CD8-positive, alpha-beta memory T cell (primary cell): Measurements from ENCODE around the gene NEURL4. TPM values are rescaled to one million over a fixed set of nuclear protein-coding genes. Genes with fewer than 3 reads are reported as not detected.

Experiments used
- CTCF ChIA-PET: fragments of 350-600 bp; sonication (Branson Sonifier 250); formaldehyde crosslinking; loops from one replicate; lab custom pipeline; 2021; ENCODE audit warnings: antibody characterized with exemption; lab: Charles Lee
- POLR2A ChIA-PET: fragments of 350-600 bp; sonication (Branson Sonifier 250); formaldehyde crosslinking; loops from one replicate; lab custom pipeline; 2021; ENCODE audit warnings: antibody characterized with exemption; lab: Charles Lee
- DNase-seq, 5 donors: peaks; one replicate each; pipeline versions ENCODE4 v3.0.0 to v3.0.0-alpha.2; 2020 to 2022; ENCODE audit warnings: mixed read lengths in 1 of 5
- H3K27ac ChIP-seq: one replicate; pipeline ENCODE4 v1.7.0; 2013; ENCODE audit warnings: low read depth, mild to moderate bottlenecking, low read length, moderate library complexity
- H3K27me3 ChIP-seq: 2 replicates; pipeline ENCODE4 v1.7.0; 2013; ENCODE audit warnings: low read length, mild to moderate bottlenecking; ENCODE audit not compliant: insufficient read depth, poor library complexity, severe bottlenecking
- H3K36me3 ChIP-seq: 2 replicates; pipeline ENCODE4 v1.7.0; 2013; ENCODE audit warnings: mild to moderate bottlenecking, low read length, moderate library complexity; ENCODE audit not compliant: insufficient read depth
- H3K4me1 ChIP-seq: 2 replicates; pipeline ENCODE4 v1.7.0; 2013; ENCODE audit warnings: mild to moderate bottlenecking, low read length, moderate library complexity; ENCODE audit not compliant: insufficient read depth
- H3K4me3 ChIP-seq: 2 replicates; pipeline ENCODE4 v1.7.0; 2013; ENCODE audit warnings: mild to moderate bottlenecking, low read length
- H3K9me3 ChIP-seq: 2 replicates; pipeline ENCODE4 v1.7.0; 2013; ENCODE audit warnings: mild to moderate bottlenecking, low read length
- H3K27ac Mint-ChIP-seq, 8 donors: one replicate each; pipeline ENCODE4 v1.8.0; 2020 to 2021; ENCODE audit warnings: mixed read lengths in 8 of 8, mild to moderate bottlenecking in 6 of 8, inconsistent platforms in 3 of 8, moderate library complexity in 3 of 8
- H3K27me3 Mint-ChIP-seq, 2 donors: one replicate each; pipeline ENCODE4 v1.8.0; 2020 to 2021; ENCODE audit warnings: mixed read lengths in 2 of 2, mild to moderate bottlenecking in 1 of 2, moderate library complexity in 1 of 2
- H3K36me3 Mint-ChIP-seq, 3 donors: one replicate each; pipeline ENCODE4 v1.8.0; 2020 to 2021; ENCODE audit warnings: mixed read lengths in 3 of 3, inconsistent platforms in 1 of 3, mild to moderate bottlenecking in 1 of 3
- H3K4me1 Mint-ChIP-seq, 3 donors: one replicate each; pipeline ENCODE4 v1.8.0; 2020 to 2021; ENCODE audit warnings: mixed read lengths in 3 of 3, inconsistent platforms in 1 of 3, mild to moderate bottlenecking in 1 of 3
- H3K4me3 Mint-ChIP-seq, 7 donors: one replicate each; pipeline ENCODE4 v1.8.0; 2020 to 2021; ENCODE audit warnings: mixed read lengths in 7 of 7, mild to moderate bottlenecking in 6 of 7, moderate library complexity in 4 of 7, inconsistent platforms in 2 of 7
- H3K9me3 Mint-ChIP-seq, 5 donors: one replicate each; pipeline ENCODE4 v1.8.0; 2020 to 2022; ENCODE audit warnings: mixed read lengths in 5 of 5, mild to moderate bottlenecking in 3 of 5, moderate library complexity in 2 of 5, inconsistent platforms in 1 of 5
- polyA plus RNA-seq: library from polyadenylated mRNA; unstranded; fragments of 300-500 nt; fragmentation: Illumina TruSeq; gene quantifications from one replicate; pipeline ENCODE4 v1.2.3, GENCODE V29; 2021
- total RNA-seq, 2 experiments: library from RNA; stranded (reverse); gene quantifications; one replicate each; pipeline ENCODE4 v1.2.3, GENCODE V29; 2021

The NEURL4 gene
- total and polyA plus RNA-seq, 3 experiments from 2014 or later = 2.7 to 60.7 (median 60.1) TPM

DNA sequence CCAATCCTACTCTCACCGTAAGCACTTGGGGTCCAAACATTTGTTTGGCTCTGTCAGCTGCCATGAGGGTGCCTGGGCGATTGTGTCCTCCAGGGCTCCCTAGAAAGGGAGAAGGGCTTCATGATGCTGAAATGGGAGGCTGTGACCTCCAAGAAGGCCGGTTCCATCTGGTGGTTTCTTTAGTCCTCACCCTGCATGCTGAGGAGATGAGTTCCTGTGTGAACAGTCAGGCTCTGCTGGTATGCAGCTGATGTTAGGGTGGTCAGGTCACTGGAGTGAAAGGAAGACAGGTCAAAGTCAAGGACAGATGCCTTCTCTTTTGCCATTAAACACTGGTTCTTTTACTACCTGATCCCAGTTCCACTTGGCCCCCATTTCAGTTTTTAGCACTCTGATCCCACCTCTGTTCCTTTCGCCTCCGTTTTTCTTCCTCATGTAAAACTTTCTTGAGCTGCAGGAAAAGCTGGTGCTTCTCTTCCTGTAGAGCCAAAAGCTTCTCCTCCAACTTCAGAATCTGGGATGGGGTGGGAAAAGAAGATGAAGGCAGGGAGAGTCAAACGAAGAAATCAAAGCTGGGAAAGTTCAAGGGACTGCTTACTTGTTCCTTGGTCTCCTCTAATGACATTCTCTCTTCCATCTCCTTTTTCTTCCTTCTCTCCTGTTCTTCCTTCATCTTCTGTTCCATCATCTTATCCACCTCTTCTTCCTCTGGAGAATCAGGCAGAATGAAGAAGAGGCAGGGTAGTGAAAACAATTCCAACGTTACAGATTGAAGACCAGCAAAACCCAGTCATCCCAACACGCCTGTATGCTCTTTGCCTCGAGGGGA lies 15.0 kb downstream of the NEURL4 start:
- H3K27ac ChIP-seq = peak overlapping the region; percentile 76
- H3K27me3 ChIP-seq = no peaks in the 10 kb centered on the region
- peaks cover 46% of the 10 kb centered on the region for H3K36me3 ChIP-seq
- peaks cover 0 to 8% of the 10 kb centered on the region in 2 donors for H3K27me3 Mint-ChIP-seq
- peak overlapping the region; percentile 87 to 95 (median 92) for H3K27ac Mint-ChIP-seq
- H3K36me3 Mint-ChIP-seq = peaks cover 13 to 90% (median 20%) of the 10 kb centered on the region in 3 donors
- ChIA-PET POLR2A (interaction anchor here (0.6 to 3.8 kb wide), 6 partner anchors 15 to 121 kb away, joined by 3 to 17 read pairs (median 4); partner anchors contain the start of genes ACAP1, NEURL4 and TMEM102), CTCF (interaction anchor here (0.7 to 1.9 kb wide), 8 partner anchors 10 to 268 kb away, joined by 3 to 8 read pairs (median 4); partner anchors contain the start of gene NEURL4)
- no peaks in the 10 kb centered on the region for H3K9me3 Mint-ChIP-seq
- DNase-seq = no peak
- peaks cover 57% of the 10 kb centered on the region for H3K4me1 ChIP-seq
- peak overlapping the region; percentile 75 to 93 (median 79) for H3K4me3 Mint-ChIP-seq
- peaks cover 52 to 66% (median 57%) of the 10 kb centered on the region in 3 donors for H3K4me1 Mint-ChIP-seq
- no peaks in the 10 kb centered on the region for H3K9me3 ChIP-seq
- peak overlapping the region; percentile 66 for H3K4me3 ChIP-seq

DNA sequence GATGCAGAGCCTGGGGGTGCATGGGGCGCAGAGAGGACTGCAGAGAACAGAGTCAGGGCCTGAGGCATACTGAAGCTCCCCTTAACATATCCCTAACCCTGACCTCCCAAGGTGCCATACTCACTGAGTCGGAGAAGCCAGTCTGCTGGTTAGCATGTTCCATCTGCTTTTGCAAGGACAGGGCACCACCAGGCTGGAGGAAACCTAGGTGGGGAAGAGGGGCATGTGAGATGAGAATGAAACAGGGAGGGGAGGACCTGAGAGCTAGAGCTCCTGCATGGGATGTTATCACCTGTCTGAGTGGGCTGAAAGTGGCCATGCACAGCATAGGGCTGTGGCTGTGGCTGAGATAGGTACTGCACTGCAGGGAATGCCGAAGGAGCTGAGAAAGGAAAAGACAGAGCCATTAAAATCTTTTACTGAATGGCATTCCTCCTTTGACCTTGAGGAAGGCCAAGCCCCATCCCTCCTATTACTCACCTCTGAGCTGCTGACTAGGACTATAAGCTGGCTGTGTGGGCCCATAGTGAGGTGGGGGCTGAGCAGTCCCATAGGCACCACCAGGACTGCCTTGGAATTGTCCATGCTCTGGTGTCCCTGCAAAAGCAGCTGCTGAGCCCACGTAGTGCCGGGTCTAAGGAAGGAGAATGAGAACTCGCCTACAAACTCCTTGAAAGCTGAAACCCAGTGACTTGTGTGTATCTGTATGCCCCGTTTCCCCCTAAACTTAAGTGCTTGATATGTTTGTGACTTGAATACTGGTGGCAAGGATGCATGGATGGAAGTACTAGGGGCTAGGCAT lies 15.8 kb downstream of the NEURL4 start:
- peak in 1 of 5 donors; percentile 19 for DNase-seq
- Mint-ChIP-seq H3K4me1 (peaks cover 58 to 72% (median 64%) of the 10 kb centered on the region in 3 donors), H3K4me3 (peak overlapping the region; percentile 72 to 93 (median 79)), H3K27ac (peak overlapping the region; percentile 87 to 95 (median 92)), H3K9me3 (no peaks in the 10 kb centered on the region), H3K36me3 (peaks cover 13 to 90% (median 20%) of the 10 kb centered on the region in 3 donors), H3K27me3 (peaks cover 0 to 13% of the 10 kb centered on the region in 2 donors)
- H3K27me3 ChIP-seq = no peaks in the 10 kb centered on the region
- H3K9me3 ChIP-seq = no peaks in the 10 kb centered on the region
- CTCF ChIA-PET = interaction anchor here (1.2 to 1.9 kb wide), 7 partner anchors 11 to 202 kb away, joined by 3 to 8 read pairs (median 3); partner anchors contain the start of gene NEURL4
- H3K4me3 ChIP-seq = no peak overlapping the region
- POLR2A ChIA-PET = interaction anchor here (0.6 to 3.8 kb wide), 4 partner anchors 16 to 122 kb away, joined by 3 to 17 read pairs (median 4); partner anchors contain the start of genes ACAP1, NEURL4 and TMEM102
- peaks cover 58% of the 10 kb centered on the region for H3K4me1 ChIP-seq
- peaks cover 46% of the 10 kb centered on the region for H3K36me3 ChIP-seq
- H3K27ac ChIP-seq = no peak overlapping the region

DNA sequence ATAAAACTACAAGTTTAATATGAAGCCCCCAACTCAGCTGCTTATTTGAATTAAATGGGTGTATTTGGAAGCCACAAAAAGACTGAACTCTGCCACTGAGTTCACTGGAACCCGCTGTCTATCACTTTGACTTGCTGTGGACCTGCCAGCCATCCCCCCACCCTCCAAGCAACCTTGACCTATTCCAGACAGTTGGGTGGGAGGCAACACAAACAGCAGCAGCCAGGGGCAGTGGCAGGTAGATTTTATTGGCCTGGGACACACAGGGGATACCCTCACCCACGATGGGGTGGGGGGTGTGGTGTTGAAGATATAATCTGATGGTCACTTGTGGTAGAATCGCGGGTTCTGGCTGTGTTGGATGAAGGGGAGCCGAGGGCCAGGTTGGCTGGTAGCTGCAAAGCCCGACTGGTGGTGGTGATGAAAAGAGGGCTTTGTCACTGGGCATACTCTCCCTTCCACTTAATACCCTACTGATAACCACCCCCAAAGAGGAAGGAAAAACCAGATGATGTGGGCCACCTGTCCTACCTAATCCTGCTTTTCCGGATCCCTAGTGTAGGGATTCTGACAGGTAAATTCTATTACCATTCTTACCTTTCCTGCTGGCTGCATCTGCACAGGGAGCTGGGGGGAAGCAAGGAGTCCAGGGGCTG lies 16.6 kb downstream of the NEURL4 start:
- Histone ChIP-seq H3K9me3 (no peaks in the 10 kb centered on the region), H3K4me3 (no peak overlapping the region), H3K27ac (no peak overlapping the region), H3K27me3 (no peaks in the 10 kb centered on the region), H3K36me3 (peaks cover 46% of the 10 kb centered on the region), H3K4me1 (peaks cover 58% of the 10 kb centered on the region)
- ChIA-PET CTCF (interaction anchor here (1.0 to 1.9 kb wide), 4 partner anchors 12 to 124 kb away, joined by 3 to 8 read pairs (median 4); partner anchors contain the start of gene SLC2A4), POLR2A (interaction anchor here (1.3 to 1.5 kb wide), 2 partner anchors 18 to 123 kb away, joined by 3 to 4 read pairs; partner anchors contain the start of gene TMEM102)
- Mint-ChIP-seq H3K27me3 (peaks cover 0 to 13% of the 10 kb centered on the region in 2 donors), H3K4me1 (peaks cover 58 to 72% (median 64%) of the 10 kb centered on the region in 3 donors), H3K27ac (peak overlapping the region in 7 of 8 donors; percentile 72 to 93 (median 92)), H3K36me3 (peaks cover 13 to 84% (median 16%) of the 10 kb centered on the region in 3 donors), H3K4me3 (peak overlapping the region in 6 of 7 donors; percentile 72 to 93 (median 80)), H3K9me3 (no peaks in the 10 kb centered on the region)
- DNase-seq = no peak

DNA sequence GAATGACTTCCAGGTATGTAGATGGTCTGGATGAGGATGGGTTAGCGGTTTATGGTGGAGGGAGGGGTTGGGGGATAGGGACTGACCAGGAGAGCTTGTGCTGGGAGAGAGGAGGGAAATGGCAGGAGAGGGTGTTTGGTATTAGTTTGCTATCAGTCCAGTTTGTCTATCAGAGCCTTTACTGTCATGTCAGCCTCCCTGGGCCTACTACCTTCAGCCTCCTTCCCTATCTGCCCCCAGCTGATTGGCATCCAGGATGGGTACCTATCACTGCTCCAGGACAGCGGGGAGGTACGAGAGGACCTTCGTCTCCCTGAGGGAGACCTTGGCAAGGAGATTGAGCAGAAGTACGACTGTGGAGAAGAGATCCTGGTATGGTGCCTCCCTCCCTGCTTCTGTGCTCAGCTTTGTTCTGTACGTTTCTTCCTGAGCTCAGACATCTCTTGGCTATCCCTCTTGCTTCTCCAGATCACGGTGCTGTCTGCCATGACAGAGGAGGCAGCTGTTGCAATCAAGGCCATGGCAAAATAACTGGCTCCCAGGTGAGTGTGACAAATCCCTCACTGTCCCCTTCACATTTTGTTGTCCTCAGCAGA lies 17.9 kb downstream of the NEURL4 start:
- ChIA-PET CTCF (interaction anchor here (1.0 kb wide), 1 partner anchor 30 kb away, joined by 3 read pairs; the partner anchor contains the start of gene SLC2A4), POLR2A (interaction anchor here (0.7 to 1.5 kb wide), 2 partner anchors 19 to 35 kb away, joined by 4 to 5 read pairs; no protein-coding TSS in a partner anchor)
- Histone ChIP-seq H3K4me1 (peaks cover 62% of the 10 kb centered on the region), H3K36me3 (peaks cover 46% of the 10 kb centered on the region), H3K27me3 (no peaks in the 10 kb centered on the region), H3K27ac (no peak overlapping the region), H3K4me3 (no peak overlapping the region), H3K9me3 (no peaks in the 10 kb centered on the region)
- peaks cover 63 to 75% (median 66%) of the 10 kb centered on the region in 3 donors for H3K4me1 Mint-ChIP-seq
- H3K27ac Mint-ChIP-seq = peak overlapping the region; percentile 68 to 99 (median 99)
- no peak for DNase-seq
- peaks cover 0 to 1% (median 0%) of the 10 kb centered on the region in 5 donors for H3K9me3 Mint-ChIP-seq
- H3K4me3 Mint-ChIP-seq = peak overlapping the region in 6 of 7 donors; percentile 16 to 94 (median 38)
- peaks cover 0 to 13% of the 10 kb centered on the region in 2 donors for H3K27me3 Mint-ChIP-seq
- peaks cover 13 to 84% (median 14%) of the 10 kb centered on the region in 3 donors for H3K36me3 Mint-ChIP-seq

DNA sequence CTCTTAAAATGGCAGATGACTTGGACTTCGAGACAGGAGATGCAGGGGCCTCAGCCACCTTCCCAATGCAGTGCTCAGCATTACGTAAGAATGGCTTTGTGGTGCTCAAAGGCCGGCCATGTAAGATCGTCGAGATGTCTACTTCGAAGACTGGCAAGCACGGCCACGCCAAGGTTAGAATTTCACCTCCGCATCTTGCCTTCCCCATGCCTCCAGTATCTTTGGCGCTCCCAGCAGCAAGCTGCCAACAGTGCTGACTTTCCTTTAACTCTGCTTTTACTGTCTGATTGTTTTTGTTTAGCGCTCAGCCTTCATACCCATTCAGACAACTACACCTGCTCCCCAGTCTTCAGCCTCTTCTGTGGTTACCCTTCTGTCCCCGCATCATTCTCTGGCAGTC lies 19.5 kb downstream of the NEURL4 start:
- CTCF ChIA-PET = interaction anchor here (0.7 to 1.7 kb wide), 7 partner anchors 13 to 42 kb away, joined by 3 to 8 read pairs (median 4); partner anchors contain the start of gene ACAP1

DNA sequence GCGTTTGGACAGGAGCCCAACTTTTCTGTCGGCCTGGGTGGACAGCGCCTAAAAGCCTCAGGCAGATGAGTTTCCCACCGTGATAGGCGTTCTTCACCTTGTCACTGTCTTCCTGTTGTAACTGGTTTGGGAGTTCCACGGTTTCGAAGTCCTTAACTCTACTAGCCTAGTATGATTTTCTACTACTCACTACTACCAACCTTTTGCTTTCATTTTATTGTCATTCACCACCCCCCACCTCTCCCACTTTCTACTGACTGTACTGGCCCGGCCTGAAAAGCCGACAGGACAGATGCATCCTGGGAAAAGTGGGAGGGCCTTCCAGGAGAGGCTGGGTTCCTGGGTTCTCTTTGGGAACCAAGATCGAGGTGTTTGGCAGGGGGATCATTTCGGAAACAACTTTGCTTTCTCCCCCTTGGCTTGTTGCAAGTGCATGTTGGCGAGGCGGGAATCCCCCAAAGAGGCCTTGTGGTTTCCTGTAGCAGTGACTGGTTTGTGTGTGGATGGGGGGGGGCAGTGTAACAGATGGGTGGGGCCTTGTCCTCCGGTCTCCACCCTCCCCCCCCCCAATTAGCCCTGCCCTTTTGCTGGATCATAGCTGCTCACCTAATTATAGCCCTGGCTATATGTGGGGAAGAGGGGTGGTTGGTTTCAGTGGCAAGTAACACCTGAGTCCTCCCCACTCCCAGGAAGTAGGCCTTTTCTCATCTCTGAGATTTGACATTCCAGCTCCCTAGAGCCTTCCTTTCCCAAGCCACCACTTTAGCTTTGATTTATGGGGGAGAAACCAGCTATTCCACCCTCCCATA lies 20.3 kb downstream of the NEURL4 start:
- Mint-ChIP-seq H3K27ac (peak overlapping the region; percentile 97 to 99 (median 99)), H3K4me3 (peak overlapping the region; percentile 91 to 98 (median 95)), H3K27me3 (peaks cover 0 to 13% of the 10 kb centered on the region in 2 donors), H3K9me3 (peaks cover 0 to 1% (median 0%) of the 10 kb centered on the region in 5 donors), H3K4me1 (peaks cover 51 to 56% (median 53%) of the 10 kb centered on the region in 3 donors), H3K36me3 (peaks cover 13 to 65% (median 14%) of the 10 kb centered on the region in 3 donors)
- POLR2A ChIA-PET = interaction anchor here (0.5 to 3.2 kb wide), 6 partner anchors 15 to 264 kb away, joined by 3 to 16 read pairs (median 7); partner anchors contain the start of gene ACAP1
- H3K4me1 ChIP-seq = peaks cover 47% of the 10 kb centered on the region
- H3K27ac ChIP-seq = peak overlapping the region; percentile 98
- DNase-seq = peak; percentile 79 to 95 (median 90)
- no peaks in the 10 kb centered on the region for H3K27me3 ChIP-seq
- peaks cover 41% of the 10 kb centered on the region for H3K36me3 ChIP-seq
- no peaks in the 10 kb centered on the region for H3K9me3 ChIP-seq
- peak overlapping the region; percentile 60 for H3K4me3 ChIP-seq
- CTCF ChIA-PET = interaction anchor here (0.7 to 1.7 kb wide), 6 partner anchors 13 to 43 kb away, joined by 3 to 8 read pairs (median 4); partner anchors contain the start of gene ACAP1

More for the DNA sequence above, 19.5 kb downstream of the NEURL4 start:
- Mint-ChIP-seq H3K9me3 (peaks cover 0 to 1% (median 0%) of the 10 kb centered on the region in 5 donors), H3K27me3 (peaks cover 0 to 13% of the 10 kb centered on the region in 2 donors), H3K36me3 (peaks cover 13 to 73% (median 14%) of the 10 kb centered on the region in 3 donors), H3K27ac (peak overlapping the region; percentile 97 to 99 (median 99)), H3K4me3 (peak overlapping the region; percentile 84 to 98 (median 95)), H3K4me1 (peaks cover 59 to 64% (median 61%) of the 10 kb centered on the region in 3 donors)
- H3K9me3 ChIP-seq = no peaks in the 10 kb centered on the region
- peak overlapping the region; percentile 98 for H3K27ac ChIP-seq
- H3K4me3 ChIP-seq = peak overlapping the region; percentile 60
- POLR2A ChIA-PET = interaction anchor here (0.8 to 3.2 kb wide), 7 partner anchors 14 to 263 kb away, joined by 3 to 16 read pairs (median 7); partner anchors contain the start of genes ACAP1 and POLR2A
- DNase-seq = no peak
- peaks cover 46% of the 10 kb centered on the region for H3K36me3 ChIP-seq
- no peaks in the 10 kb centered on the region for H3K27me3 ChIP-seq
- peaks cover 55% of the 10 kb centered on the region for H3K4me1 ChIP-seq
